GM23248 (cell line): Measurements from ENCODE around the gene NAA16. TPM values are rescaled to one million over a fixed set of nuclear protein-coding genes. Genes with fewer than 3 reads are reported as not detected.
A peak's percentile ranks its signal among the peaks of the same experiment; 100 is the strongest.

Experiments used
- DNase-seq: peaks from one replicate; pipeline ENCODE4 v3.0.0-alpha.2; 2015
- H2AFZ ChIP-seq: fragments of 200-600 bp; sonication (generic); 2 replicates; pipeline ENCODE4 v1.6.1; 2016; ENCODE audit warnings: antibody characterized with exemption
- H3F3A ChIP-seq: fragments of 200-600 bp; sonication (generic); 2 replicates; pipeline ENCODE4 v1.6.1; 2016; ENCODE audit warnings: mild to moderate bottlenecking, antibody characterized with exemption, mixed run types; ENCODE audit not compliant: insufficient read depth
- H3K27ac ChIP-seq: fragments of 200-600 bp; sonication (generic); 2 replicates; pipeline ENCODE4 v1.5.1; 2016; ENCODE audit warnings: mild to moderate bottlenecking
- H3K27me3 ChIP-seq: fragments of 200-600 bp; sonication (generic); replicated peaks from 2 replicates; pipeline ENCODE4 v1.6.1; 2016; ENCODE audit warnings: mild to moderate bottlenecking; ENCODE audit not compliant: insufficient read depth
- H3K36me3 ChIP-seq: fragments of 200-600 bp; sonication (generic); 2 replicates; pipeline ENCODE4 v1.6.1; 2016; ENCODE audit warnings: low read depth, mild to moderate bottlenecking
- H3K4me1 ChIP-seq: fragments of 200-600 bp; sonication (generic); 2 replicates; pipeline ENCODE4 v1.6.1; 2016; ENCODE audit warnings: mild to moderate bottlenecking; ENCODE audit not compliant: insufficient read depth
- H3K4me2 ChIP-seq: fragments of 200-600 bp; sonication (generic); one replicate; pipeline ENCODE4 v1.6.1; 2016; ENCODE audit warnings: mild to moderate bottlenecking; ENCODE audit not compliant: unreplicated experiment
- H3K4me3 ChIP-seq: fragments of 200-600 bp; sonication (generic); 2 replicates; pipeline ENCODE4 v1.5.1; 2016; ENCODE audit warnings: mild to moderate bottlenecking
- H3K79me2 ChIP-seq: fragments of 200-600 bp; sonication (generic); 2 replicates; pipeline ENCODE4 v1.6.1; 2016; ENCODE audit warnings: mild to moderate bottlenecking; ENCODE audit not compliant: insufficient read depth
- H3K9ac ChIP-seq: fragments of 200-600 bp; sonication (generic); 2 replicates; pipeline ENCODE4 v1.6.1; 2016; ENCODE audit warnings: mild to moderate bottlenecking
- H3K9me2 ChIP-seq: fragments of 200-600 bp; sonication (generic); 2 replicates; pipeline ENCODE4 v1.6.1; 2016; ENCODE audit warnings: mixed run types, mild to moderate bottlenecking, moderate library complexity; ENCODE audit not compliant: insufficient read depth
- H3K9me3 ChIP-seq: fragments of 200-600 bp; sonication (generic); one replicate; pipeline ENCODE4 v1.6.1; 2017; ENCODE audit warnings: low read depth
- H4K20me1 ChIP-seq: fragments of 200-600 bp; sonication (generic); 2 replicates; pipeline ENCODE4 v1.6.0; 2016; ENCODE audit not compliant: insufficient read depth
- EZH2 ChIP-seq: fragments of 200-600 bp; sonication (generic); IDR thresholded peaks from 2 replicates; pipeline ENCODE4 v1.6.1; 2018; ENCODE audit warnings: antibody characterized with exemption, mild to moderate bottlenecking; ENCODE audit not compliant: insufficient read depth, poor library complexity, severe bottlenecking
- EZH2phosphoT487 ChIP-seq: fragments of 200-600 bp; sonication (generic); IDR thresholded peaks from 2 replicates; pipeline ENCODE4 v1.6.1; 2018; ENCODE audit warnings: antibody characterized with exemption, moderate library complexity, mild to moderate bottlenecking, low read depth; ENCODE audit not compliant: insufficient read depth
- WGBS, 2 experiments: methylation state at CpG; one replicate each; pipeline ENCODE4 v1.1.6; 2015 to 2017; ENCODE audit warnings: low lambda C conversion rate in 2 of 2, low coverage in 1 of 2; ENCODE audit errors: missing lambda C conversion rate in 2 of 2; 5-methylcytosine and 5-hydroxymethylcytosine counted together
- in situ Hi-C: fragments of 300-500 bp; cut with MboI; formaldehyde crosslinking; loops from 2 replicates; pipeline ENCODE4 v1.15.0; 2020
- polyA plus RNA-seq: library from polyadenylated mRNA; unstranded; fragments of >200 nt; fragmentation: Nextera tagmentation; extraction: Ambion mirVana; gene quantifications from 2 replicates; pipeline ENCODE4 v1.2.1, GENCODE V29; 2016
- total RNA-seq: library from RNA; depleted of rRNA; stranded (reverse); fragments of >200 nt; shearing (Covaris generic); gene quantifications from 2 replicates; pipeline ENCODE4 v1.2.3, GENCODE V29; 2014

NAA16 gene
- total and polyA plus RNA-seq, 2 experiments from 2014 or later = 7.6 to 9.5 TPM

DNA sequence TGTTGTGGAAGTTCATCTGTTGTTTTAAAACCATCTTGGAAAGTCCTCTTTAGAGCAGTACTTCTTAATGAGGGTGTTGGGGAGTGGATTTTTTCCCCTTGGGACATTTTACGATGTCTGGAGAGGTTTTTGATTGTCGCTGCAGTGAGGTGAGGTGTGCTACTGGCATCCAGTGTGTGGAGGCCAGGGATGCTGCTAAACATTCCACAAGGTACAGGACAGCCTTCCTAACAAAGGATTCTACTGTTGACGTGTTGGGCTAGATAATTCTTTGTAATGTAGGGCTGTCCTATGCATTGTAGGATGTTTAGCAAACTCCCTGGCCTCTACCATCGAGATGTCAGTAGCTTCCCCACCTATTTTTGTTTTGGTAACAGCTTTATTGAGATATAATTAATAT is 33.3 kb downstream of the NAA16 start:
- H4K20me1 ChIP-seq = no peaks in the 10 kb centered on the region
- H3K4me3 ChIP-seq = no peak overlapping the region
- H3K27me3 ChIP-seq = no peaks in the 10 kb centered on the region
- H3K79me2 ChIP-seq = peaks cover 61% of the 10 kb centered on the region
- DNase-seq = no peak
- in situ Hi-C loops = no loop called here
- H3K4me1 ChIP-seq = no peaks in the 10 kb centered on the region
- H3K36me3 ChIP-seq = no peaks in the 10 kb centered on the region; the same call in none of the 2 replicates
- no peak overlapping the region for H3K27ac ChIP-seq
- H3K9me2 ChIP-seq = no peaks in the 10 kb centered on the region
- WGBS, 2 experiments = 99 to 100% methylated on average over 4 of the region's 4 CpGs
- no peak overlapping the region for H2AFZ ChIP-seq
- H3K9ac ChIP-seq = no peak overlapping the region
- no peak overlapping the region for H3K4me2 ChIP-seq
- no peaks in the 10 kb centered on the region for H3K9me3 ChIP-seq
- TF ChIP-seq EZH2phosphoT487 (no peak), EZH2 (no peak)
- no peaks in the 10 kb centered on the region for H3F3A ChIP-seq

GRCh38 chr13:41345165-41345913 is 34.3 kb downstream of the NAA16 start:
- in situ Hi-C loops = no loop called here
- 98% methylated on average over 9 of the region's 9 CpGs for WGBS, 2 experiments
- H3K9me2 ChIP-seq = no peaks in the 10 kb centered on the region
- DNase-seq = no peak
- H3K4me1 ChIP-seq = no peaks in the 10 kb centered on the region
- TF ChIP-seq EZH2 (no peak), EZH2phosphoT487 (no peak)
- no peaks in the 10 kb centered on the region for H4K20me1 ChIP-seq
- H3K4me2 ChIP-seq = no peak overlapping the region
- peaks cover 63% of the 10 kb centered on the region for H3K79me2 ChIP-seq
- H3K4me3 ChIP-seq = no peak overlapping the region
- H2AFZ ChIP-seq = no peak overlapping the region
- no peaks in the 10 kb centered on the region for H3K9me3 ChIP-seq
- no peaks in the 10 kb centered on the region; the same call in none of the 2 replicates for H3K36me3 ChIP-seq
- no peaks in the 10 kb centered on the region for H3K27me3 ChIP-seq
- no peak overlapping the region for H3K9ac ChIP-seq
- no peak overlapping the region for H3K27ac ChIP-seq
- no peaks in the 10 kb centered on the region for H3F3A ChIP-seq

GRCh38 chr13:41345914-41346589 is 35.0 kb downstream of the NAA16 start:
- TF ChIP-seq EZH2phosphoT487 (no peak), EZH2 (no peak)
- in situ Hi-C loops = no loop called here
- H3K4me1 ChIP-seq = no peaks in the 10 kb centered on the region
- 92 to 93% methylated on average over 9 of the region's 9 CpGs for whole genome bisulfite sequencing, 2 experiments
- H3F3A ChIP-seq = no peaks in the 10 kb centered on the region
- no peak overlapping the region for H3K9ac ChIP-seq
- peaks cover 63% of the 10 kb centered on the region for H3K79me2 ChIP-seq
- no peak overlapping the region for H3K27ac ChIP-seq
- H4K20me1 ChIP-seq = no peaks in the 10 kb centered on the region
- H3K36me3 ChIP-seq = no peaks in the 10 kb centered on the region; the same call in none of the 2 replicates
- no peak overlapping the region for H3K4me3 ChIP-seq
- H3K9me2 ChIP-seq = no peaks in the 10 kb centered on the region
- H3K9me3 ChIP-seq = no peaks in the 10 kb centered on the region
- H3K27me3 ChIP-seq = no peaks in the 10 kb centered on the region
- H3K4me2 ChIP-seq = no peak overlapping the region
- no peak for DNase-seq
- no peak overlapping the region for H2AFZ ChIP-seq

GRCh38 chr13:41352935-41353840 is 42.1 kb downstream of the NAA16 start:
- Histone ChIP-seq H3K4me2 (no peak overlapping the region), H3K4me1 (no peaks in the 10 kb centered on the region), H3K9ac (peak overlapping the region; percentile 22; the same call in 1 of the 2 replicates), H3K79me2 (peaks cover 32% of the 10 kb centered on the region), H3K36me3 (no peaks in the 10 kb centered on the region), H3F3A (0 out of 2 replicates have a peak, but pooled peaks cover 4% of the 10 kb centered on the region), H3K9me3 (no peaks in the 10 kb centered on the region), H2AFZ (0 out of 2 replicates have a peak overlapping the region, but pooled peaks have one; percentile 31), H3K9me2 (no peaks in the 10 kb centered on the region), H3K27me3 (no peaks in the 10 kb centered on the region), H4K20me1 (no peaks in the 10 kb centered on the region), H3K27ac (peak overlapping the region; percentile 34; the same call in 1 of the 2 replicates), H3K4me3 (no peak overlapping the region)
- peak; percentile 49 for DNase-seq
- 54 to 62% methylated on average over 14 of the region's 14 CpGs for WGBS, 2 experiments
- no peak for TF ChIP-seq EZH2
- no peak for TF ChIP-seq EZH2phosphoT487
- in situ Hi-C loops = no loop called here
